Endometrium (tissue), 2 donors: ENCODE measurements around the gene FIG4.
"Not testable (repeated sequence)": the region's sequence is repeated elsewhere in the genome, so short reads cannot be mapped to it uniquely, and the experiment has no call there.

Source experiments
- FAIRE-seq: peaks from 2 replicates; lab custom pipeline; 2012; peaks lifted over from hg19 to GRCh38; lab: Jason Lieb, UNC
- donor health status: control.
- donor health status: control.

Gene FIG4

DNA sequence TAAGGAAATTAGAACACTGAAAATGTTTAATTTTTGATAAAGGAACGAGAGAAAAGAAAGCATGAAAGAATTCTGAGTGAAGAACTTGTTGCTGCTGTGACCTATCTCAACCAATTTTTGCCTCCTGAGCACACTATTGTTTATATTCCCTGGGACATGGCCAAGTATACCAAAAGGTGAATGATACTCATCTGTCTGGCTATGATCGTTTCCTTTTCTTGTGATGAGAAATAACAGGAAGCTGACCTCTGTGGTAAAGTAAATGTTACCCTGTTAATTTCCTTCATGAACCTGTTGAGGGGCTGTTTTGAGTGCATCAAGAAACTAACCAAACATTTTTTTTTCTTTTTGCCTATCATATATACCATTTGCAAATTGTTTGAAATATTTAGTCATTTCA, 69.1 kb downstream of the FIG4 start:
- no peak for FAIRE-seq

DNA sequence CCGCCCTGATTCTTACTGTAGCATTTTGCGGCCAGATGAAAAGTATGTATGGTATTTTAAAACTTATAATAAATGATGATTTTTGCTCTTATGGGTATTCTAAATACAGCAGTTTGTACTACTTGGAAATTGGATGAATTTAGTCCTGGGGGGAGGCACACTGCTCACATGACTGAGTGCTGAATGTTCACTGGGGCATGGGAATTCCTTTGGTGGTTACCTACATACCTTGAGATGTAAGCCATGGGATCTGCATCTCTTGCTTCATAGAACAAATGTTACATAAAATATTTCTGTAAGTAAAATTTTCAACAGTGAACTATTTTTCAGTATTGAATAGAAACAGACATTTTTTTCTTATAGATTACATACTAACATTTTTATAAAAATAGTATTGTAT, 71.1 kb downstream of the FIG4 start:
- no peak for FAIRE-seq

DNA sequence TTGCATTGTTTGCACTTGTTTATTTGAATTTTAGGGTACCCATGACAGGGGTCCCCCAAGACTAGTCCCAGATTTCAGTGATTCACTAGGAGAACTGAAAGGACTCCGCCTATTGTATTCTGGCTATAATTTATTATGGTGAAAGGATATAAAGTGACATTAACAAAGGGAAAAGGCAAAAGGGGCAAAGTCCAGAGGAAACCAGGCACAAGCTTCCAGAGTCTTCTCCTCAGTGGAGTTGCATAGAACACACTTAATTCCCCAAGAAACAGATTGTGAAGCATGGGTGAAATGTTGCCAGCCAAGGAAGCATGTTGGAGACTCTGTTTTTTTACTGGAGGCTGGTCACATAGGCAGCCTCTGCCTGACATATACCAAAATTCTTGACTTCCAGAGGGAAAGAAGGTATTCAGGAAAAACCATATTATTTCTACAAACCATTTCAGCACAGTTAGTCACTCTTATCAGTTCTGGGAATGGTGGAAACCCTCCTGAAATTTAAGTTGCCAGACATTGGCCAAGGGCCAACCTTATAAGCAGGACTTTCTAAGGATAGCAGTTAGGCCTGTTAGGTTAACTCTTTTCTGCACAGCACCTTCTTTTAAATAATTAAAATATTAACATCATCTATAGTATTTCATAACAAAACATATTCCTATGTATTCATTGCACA, 71.8 kb downstream of the FIG4 start:
- no peak for FAIRE-seq

DNA sequence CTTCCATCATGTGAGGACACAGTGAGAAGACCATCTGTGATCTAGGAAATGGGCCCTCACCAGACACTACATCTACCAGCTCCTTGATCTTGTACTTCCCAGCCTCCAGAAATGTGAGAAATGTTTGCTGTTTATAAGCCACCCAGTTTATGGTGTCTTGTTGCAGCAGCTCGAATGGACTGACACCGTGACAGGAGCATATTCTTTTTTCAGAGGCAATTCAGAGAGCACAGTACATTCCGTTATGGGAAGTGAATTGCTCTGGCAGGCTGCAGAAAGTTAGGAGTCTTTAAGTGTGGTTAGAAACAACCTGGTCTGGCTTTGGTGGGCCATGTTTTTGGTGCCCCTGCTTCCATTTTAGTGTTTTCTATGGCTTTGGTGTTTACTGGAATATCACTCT, 75.1 kb downstream of the FIG4 start:
- FAIRE-seq, result no peak

DNA sequence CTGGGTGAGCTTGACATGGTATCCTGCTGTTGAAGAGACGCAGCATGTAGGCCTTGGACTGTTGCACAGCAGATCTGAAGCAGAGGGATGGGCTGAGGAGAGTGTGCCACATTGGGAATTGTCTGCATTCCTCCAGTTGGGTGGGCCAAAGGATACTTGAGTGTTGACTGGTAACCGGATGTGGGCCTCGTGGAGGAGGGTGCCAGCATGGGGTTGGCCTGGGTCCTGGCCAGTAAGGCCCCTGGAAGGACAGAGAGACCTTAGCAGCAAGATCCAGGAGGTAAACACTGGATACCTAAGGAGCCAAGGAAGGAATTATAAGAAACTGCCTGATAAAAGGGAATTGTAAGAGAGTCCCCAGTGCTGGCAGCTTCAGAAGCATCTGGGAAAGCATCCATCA, 76.9 kb downstream of the FIG4 start:
- FAIRE-seq, result no peak

DNA sequence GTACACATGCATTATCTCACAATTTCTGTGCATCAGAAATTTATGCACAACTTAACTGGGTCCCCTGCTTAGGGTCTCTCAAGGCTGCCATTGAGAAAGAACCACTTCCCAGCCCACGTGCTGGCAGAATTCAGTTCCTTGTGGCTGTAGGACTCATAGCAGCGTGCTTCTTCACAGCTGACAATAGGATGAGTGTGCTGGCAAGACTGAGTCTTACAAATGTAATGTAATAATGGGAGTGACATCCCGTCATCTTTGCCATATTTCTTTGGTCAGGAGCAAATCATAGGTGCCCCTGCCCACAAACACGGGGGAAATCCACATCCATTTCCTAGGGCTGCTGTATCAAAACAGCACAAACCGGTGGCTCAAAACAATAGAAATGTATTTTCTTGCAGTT, 77.4 kb downstream of the FIG4 start:
- no peak for FAIRE-seq

DNA sequence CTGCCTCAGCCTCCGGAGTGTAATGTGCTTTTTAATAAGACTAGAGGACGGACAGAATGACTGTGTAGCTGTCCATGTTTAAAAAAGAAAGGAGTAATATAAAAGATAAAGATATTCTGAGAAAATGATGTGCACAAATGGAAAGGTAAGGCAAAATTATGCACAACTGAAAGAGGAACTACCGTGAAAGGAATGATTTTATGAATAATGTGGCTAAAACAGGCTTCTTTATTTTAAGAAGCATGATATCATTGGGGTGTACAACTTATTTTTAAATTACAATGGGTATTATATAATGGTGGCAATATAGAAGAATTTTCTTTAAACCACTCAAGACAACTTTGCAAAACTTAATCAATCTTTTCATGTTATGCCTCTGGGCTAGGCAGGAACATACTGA, 78.1 kb downstream of the FIG4 start:
- no peak for FAIRE-seq

DNA sequence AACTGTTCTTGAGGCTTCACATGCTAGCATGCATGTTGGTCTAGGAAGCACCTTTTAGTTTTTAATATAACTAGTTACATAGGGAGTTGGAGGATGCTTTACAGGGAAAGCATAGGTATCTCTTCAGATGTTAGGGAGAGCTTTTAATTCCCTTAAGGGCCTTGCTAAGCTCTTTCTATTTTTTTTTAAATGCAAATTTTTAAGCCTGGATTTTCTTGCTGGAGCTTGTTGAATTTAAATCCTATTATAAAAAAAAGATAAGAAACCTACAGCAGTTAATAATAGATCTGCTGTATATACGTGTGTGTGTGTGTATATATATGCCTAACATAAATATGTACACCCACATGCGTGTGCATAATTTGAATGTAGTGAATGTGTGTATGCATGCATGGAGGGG, 79.0 kb downstream of the FIG4 start:
- FAIRE-seq, result no peak

DNA sequence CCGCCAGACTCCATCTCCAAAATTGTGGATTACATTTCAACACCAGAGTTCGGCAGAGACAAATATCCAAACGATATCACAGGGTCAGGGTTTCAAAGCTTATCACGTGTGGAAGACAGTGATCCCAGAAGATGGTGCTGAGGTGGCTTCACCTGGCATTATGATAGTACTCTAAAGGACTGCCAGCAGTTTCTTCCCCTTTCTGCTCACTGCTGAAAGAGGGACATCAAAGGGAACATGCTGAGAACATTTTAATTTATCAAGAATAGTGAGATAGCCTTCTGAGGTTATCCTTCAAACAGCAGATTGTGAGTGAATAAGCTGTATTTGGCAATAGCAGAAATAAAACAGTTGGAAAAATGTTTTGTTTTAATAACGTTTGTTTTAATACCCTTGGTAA, 79.7 kb downstream of the FIG4 start:
- no peak for FAIRE-seq

DNA sequence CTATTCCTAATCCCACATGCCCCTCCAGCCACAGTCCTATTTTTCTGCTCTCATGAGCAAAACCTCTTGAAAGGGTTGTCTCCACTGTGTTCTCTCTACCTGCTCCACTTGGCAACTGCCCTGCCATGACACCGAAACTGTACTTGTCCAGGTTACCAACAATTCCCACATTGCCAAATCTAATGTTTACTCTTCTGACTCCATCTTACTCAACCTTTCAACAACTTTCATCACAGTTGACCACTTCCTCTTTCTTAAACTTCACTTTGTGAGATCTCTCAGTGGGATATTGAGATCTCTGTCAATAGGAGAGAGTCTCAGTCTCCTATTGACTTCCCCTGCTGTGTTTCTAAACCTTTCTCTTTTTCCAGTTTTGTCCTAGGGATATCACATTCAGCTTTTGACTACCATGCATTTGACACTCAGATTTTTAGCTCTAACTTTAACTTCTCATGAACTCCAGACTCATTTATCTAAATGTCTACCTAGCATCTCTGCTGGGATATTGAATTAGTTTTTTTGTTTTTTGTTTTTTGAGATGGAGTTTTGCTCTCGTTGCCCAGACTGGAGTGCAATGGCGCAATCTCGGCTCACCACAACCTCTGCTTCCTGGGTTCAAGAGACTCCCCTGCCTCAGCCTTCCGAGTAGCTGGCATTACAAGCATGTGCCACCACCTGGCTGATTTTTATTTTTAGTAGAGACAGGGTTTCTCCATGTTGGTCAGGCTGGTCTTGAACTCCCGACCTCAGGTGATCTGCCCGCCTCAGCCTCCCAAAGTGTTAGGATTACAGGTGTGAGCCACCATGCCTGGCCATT, 81.1 kb downstream of the FIG4 start:
- FAIRE-seq, result not testable (repeated sequence)

DNA sequence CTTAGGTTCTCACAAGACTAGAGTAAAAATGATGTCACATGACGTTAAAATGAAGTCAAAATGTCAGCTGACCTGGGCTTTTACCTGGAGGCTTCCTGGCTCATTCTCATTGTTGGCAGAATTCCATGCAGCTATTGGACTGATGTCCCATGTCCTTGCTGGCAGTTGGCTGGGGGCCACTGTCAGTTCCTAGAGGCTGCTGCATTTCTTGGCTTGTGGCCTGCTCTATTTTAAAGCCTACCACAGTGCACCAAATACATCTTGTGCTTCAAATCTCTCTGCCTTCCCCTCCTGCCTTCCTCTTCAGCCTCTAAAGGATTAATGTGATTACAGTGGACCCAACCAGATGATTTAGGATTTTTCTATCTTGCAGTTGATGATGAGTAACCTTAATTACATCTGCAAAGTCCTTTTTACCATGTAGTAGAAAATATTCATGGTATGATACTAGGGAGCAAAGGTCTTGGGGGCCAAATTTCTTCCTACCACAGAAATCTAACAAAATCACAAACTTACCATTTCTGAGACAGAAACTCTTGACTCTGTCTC, 81.9 kb downstream of the FIG4 start:
- no peak for FAIRE-seq

DNA sequence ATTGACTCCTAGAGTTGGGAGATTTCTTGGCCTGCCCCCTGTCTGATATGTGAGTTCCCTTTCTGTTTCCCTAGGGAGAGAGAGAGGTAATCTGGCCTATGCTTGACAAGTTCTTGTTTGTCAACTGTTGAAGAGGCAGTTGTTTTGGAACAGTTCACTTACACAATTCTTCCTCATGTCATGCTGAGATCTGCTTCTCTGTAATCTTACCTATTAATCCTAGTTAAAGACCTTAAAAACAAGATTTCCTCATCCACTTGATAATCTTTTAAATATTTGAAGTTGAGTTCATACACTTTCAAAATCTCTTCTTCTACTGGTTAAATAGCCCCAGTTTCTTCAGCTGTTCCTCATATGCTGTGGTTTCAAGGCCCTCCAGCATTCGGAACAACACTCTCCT, 89.9 kb downstream of the FIG4 start:
- no peak for FAIRE-seq

DNA sequence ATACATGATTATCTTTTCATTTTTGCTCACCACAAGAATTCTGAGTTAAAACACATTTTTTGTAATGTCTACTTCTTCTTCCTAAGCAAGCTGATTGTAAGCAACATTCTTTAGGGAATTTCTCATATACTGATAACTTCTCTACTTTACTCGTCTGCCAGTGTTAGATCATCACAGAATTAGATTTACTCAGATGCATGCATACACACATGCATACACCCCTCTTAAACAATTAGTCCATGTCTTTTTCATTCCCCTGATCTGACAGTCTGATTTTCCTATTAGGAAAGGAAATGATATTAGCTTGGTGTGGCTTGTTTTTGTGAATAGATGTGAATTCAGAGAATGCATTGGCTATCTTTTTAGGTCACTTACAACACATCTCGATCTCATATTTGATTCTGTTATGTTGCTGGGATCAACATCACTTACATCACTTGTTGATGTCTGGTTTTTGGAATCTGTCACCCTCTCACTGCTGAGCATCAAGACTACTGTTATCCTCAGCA, 91.4 kb downstream of the FIG4 start:
- no peak for FAIRE-seq

DNA sequence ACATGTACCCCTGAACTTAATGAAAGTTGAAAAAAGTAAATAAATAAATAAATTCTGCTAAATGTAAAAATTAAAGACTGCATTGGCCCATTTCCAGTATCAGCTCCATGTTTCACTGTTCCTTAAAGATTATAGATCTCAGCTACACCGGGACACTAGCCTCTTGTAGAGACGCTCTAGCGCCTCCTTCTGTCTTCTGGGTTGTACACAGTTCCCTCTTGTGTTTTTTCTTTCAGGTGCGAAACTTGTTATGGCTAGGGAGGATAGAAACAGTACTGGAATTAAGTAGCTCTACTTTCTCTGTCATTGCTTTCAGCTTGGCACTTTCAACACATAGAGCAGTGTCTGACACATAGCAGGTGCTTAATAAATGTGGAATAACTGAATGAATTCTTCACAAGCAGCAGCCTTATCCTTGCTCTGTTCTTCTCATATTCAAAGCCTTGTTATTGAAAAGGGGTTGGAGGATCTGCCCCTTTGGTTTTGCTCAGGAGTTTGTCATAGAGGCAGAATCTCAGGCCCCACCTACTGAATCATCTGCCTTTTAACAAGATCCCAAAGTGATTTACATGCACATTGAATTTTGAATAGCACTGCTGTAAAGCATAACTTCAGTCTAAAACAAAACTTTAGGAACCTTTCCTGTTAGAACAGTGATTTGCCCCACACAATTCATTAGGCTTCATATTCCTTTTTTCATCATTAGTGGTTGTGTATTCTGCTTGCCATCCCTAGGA, 92.3 kb downstream of the FIG4 start:
- no peak for FAIRE-seq

DNA sequence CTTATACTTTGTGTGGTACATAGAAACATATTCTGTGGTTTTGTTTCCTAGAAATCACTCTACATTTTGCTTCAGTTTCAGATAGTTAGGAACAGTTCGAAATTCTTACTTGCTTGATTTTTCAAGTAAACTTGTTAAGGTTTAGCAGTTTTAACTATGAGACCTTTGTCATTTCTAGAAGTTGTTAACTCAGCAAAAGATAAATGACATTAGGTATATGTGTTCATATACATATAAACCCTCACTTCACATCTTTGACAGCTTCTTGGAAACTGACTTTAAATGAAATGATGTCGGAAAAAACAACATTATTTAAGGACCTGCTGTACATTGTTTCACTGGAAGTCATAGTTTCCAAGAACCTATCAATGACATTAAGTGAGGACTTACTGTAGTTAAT, 96.2 kb downstream of the FIG4 start:
- FAIRE-seq, result no peak

DNA sequence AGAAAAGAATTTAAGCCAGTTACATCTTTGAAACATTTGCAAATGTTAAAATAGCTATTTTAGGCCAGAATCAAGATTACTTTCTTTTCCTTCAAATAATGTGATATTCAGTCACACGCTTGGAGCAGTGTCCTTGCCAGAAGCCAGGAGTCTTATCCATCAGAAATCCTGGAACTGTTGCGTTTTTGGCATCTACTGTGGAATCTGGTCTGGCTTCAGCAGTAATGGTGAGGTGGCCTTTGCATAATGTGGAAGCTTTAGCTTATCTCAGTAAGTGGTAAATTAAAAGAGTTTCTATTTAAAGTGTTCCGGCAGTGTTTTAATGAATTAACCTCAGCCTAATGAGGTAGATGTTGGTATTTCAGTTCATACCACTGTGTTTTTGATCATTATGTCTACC, 97.6 kb downstream of the FIG4 start:
- FAIRE-seq, result no peak

DNA sequence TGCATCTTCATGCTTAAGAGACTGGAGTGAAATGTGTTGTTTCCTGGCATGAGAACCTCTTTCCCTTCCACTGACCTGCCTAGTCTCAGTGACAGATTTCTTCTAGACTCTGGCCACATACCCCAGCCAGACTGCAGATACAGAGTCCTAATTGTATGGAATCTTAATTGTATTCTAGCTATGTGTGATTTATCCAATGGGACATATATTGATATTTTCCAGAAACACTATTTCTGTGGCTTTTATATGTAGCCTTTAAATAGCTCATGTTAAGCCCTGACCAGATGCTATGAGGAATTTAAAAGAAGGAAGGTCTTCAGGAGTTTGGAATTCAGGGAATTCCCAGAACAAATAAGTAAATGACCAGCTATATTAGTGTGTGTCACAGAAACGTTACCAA, 99.0 kb downstream of the FIG4 start:
- FAIRE-seq, result peak; percentile 76

DNA sequence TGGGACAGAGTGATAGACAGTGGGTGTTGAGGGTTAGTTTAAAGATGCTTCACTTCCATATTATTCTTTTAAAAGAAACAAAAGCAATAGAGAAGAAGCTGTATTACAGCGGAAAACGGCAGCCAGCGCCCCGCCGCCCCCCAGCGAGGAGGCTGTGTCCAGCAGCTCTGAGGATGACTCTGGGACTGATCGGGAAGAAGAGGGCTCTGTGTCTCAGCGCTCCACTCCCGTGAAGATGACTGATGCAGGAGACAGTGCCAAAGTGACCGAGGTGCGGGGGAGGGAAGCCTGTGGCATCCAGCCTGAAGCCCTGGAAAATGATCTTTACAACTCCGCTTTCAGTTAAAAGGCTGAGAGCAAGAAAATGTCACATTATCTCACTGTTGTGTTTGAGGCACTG, 100.2 kb downstream of the FIG4 start:
- FAIRE-seq, result no peak

DNA sequence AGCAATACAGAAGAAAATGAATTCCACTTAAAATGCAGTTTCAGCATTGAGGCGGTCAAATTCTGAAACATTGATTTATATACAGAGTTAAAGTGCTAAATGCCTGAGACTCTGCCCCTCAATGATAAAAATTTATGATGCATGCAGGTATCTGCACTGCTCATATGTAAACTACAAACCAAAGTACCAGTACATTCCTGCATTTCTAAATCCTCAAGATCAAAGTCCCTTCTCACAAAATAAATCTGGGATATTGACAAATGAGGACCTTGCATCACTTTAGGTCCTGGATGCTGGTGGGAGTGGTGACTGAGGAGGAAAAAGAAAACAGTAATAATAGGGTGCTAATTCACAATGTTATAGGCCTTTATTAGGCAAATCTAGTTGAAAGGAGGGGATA, 101.9 kb downstream of the FIG4 start:
- no peak for FAIRE-seq

DNA sequence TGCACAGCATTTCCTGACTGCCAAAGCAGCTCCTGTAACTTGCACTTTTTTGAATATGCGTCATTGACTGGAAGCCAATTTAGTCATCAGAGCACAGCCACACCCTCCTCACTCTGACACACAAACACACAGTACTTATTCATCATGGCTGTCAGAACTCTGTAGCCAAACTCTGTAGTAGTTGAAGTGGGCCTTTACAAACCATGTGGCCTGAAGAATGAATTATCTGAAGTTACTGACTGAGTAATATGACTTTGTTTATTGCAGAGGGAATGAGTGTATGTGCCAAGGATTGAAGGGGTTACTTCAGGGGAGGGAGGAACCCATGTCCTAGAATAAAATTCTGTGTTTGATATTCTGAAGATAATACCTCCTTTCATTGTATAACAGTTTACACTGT, 102.7 kb downstream of the FIG4 start:
- FAIRE-seq, result peak; percentile 48

DNA sequence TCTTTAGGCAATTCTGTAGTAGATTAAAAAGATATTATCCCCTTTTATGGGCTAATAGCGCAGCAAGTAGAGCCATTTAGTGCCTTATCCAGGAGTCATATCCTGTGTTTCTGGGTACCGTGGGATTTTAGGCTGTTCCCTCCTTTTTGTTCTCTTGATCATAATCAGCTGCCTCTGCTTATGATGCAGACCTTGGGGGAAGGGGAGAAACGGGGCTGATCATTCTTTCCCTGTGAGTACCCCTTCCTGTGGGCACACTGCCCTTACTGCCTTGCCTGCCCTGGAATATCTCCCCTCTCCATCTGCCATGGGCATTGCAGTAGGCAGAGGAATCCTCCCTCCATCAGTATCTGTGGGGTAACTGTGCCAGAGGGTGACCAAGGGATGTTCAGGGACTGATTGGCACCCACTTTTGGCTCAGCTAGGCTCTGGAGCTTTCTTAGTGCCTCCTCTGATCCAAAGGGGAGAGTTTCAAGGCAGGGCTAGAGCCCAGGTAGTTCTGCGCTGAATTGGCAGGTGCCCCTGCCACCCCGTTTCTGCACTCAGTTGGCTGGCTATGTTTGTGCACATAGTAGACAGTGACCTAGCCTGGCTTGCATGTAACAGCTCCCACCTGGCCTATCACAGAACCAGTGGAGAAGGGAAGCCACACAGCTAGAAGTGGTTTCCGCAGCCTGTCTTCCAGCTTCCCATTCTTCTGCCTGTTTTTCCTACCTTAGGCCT, 103.3 kb downstream of the FIG4 start:
- FAIRE-seq, result no peak

DNA sequence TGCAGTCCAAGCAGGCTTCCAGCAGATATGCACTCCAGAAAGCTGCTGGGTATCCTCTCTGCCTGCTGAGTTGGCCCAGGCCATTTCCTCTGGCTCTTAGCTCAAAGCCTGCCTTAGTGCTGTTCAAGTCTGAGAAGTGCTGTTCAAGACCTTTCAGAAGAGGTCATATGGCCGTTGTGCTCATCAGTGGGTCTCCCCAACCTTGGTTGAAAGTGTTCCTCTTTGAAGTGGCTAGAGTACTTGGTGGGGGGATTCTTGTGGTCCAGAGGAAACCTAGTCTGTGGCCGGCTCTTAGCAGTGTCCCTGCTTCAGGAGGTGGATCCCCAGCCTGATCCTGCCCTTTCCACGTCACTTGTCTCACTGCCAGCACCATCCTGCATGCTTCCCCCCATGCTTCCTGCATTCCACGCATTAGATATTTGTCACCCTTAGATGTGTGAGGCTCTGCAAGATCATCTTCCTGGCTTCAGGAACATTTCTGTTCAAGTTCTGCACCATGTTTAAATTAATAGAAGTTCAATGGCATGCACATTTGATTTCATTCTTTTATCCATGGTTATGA, 105.0 kb downstream of the FIG4 start:
- FAIRE-seq, result no peak
